Measurements from ENCODE around the gene TPT1.
"Not testable (repeated sequence)": the region's sequence is repeated elsewhere in the genome, so short reads cannot be mapped to it uniquely, and the experiment has no call there.

Gene TPT1

GRCh38 chr13:45341034-45341798, at the start of gene TPT1:
TPT1 (minus strand) TSS chr13:45341183; CDS start chr13:45341069, 114 bp downstream.
- DNase-seq (ENCODE audit: low read depth) = peak; percentile 100

GRCh38 chr13:45390348-45390747, 49.4 kb upstream of the TPT1 start:
- DNase-seq (ENCODE audit: low read depth) = not testable (repeated sequence)

- DNase-seq (ENCODE audit: low read depth) = no peak
Observed at GRCh38 chr13:45388664-45389063, 47.7 kb upstream of the TPT1 start.

- DNase-seq (ENCODE audit: low read depth) = not testable (repeated sequence)
Observed at GRCh38 chr13:45386892-45387575, 46.1 kb upstream of the TPT1 start.

GRCh38 chr13:45385907-45386553, 45.0 kb upstream of the TPT1 start:
- no peak for DNase-seq (ENCODE audit: low read depth)

GRCh38 chr13:45385320-45385719, 44.3 kb upstream of the TPT1 start:
- no peak for DNase-seq (ENCODE audit: low read depth)

GRCh38 chr13:45384474-45385174, 43.6 kb upstream of the TPT1 start:
- DNase-seq (ENCODE audit: low read depth) = no peak

GRCh38 chr13:45382739-45383138, 41.8 kb upstream of the TPT1 start:
- DNase-seq (ENCODE audit: low read depth) = not testable (repeated sequence)

- DNase-seq (ENCODE audit: low read depth) = no peak
Observed at GRCh38 chr13:45381196-45381595, 40.2 kb upstream of the TPT1 start.

- not testable (repeated sequence) for DNase-seq (ENCODE audit: low read depth)
Observed at GRCh38 chr13:45380708-45381107, 39.7 kb upstream of the TPT1 start.

GRCh38 chr13:45379516-45379915, 38.5 kb upstream of the TPT1 start:
- not testable (repeated sequence) for DNase-seq (ENCODE audit: low read depth)

- DNase-seq (ENCODE audit: low read depth) = not testable (repeated sequence)
Observed at GRCh38 chr13:45378786-45379185, 37.8 kb upstream of the TPT1 start.

- DNase-seq (ENCODE audit: low read depth) = not testable (repeated sequence)
Observed at GRCh38 chr13:45377314-45377713, 36.3 kb upstream of the TPT1 start.

GRCh38 chr13:45376651-45377050, 35.7 kb upstream of the TPT1 start:
- DNase-seq (ENCODE audit: low read depth) = not testable (repeated sequence)

GRCh38 chr13:45374917-45375316, 33.9 kb upstream of the TPT1 start:
- no peak for DNase-seq (ENCODE audit: low read depth)

- DNase-seq (ENCODE audit: low read depth) = no peak
Observed at GRCh38 chr13:45373162-45373547, 32.2 kb upstream of the TPT1 start.

- DNase-seq (ENCODE audit: low read depth) = no peak
Observed at GRCh38 chr13:45372189-45373161, 31.5 kb upstream of the TPT1 start.

- peak; percentile 49 for DNase-seq (ENCODE audit: low read depth)
Observed at GRCh38 chr13:45370922-45371406, 30.0 kb upstream of the TPT1 start.

GRCh38 chr13:45369116-45369515, 28.1 kb upstream of the TPT1 start:
- no peak for DNase-seq (ENCODE audit: low read depth)

- DNase-seq (ENCODE audit: low read depth) = no peak
Observed at GRCh38 chr13:45368571-45368970, 27.6 kb upstream of the TPT1 start.

- DNase-seq (ENCODE audit: low read depth) = no peak
Observed at GRCh38 chr13:45368005-45368404, 27.0 kb upstream of the TPT1 start.
